ENCODE data around the gene PHF5A. TPM values are rescaled to one million over a fixed set of nuclear protein-coding genes. Genes with fewer than 3 reads are reported as not detected.
"Not testable (repeated sequence)": the region's sequence is repeated elsewhere in the genome, so short reads cannot be mapped to it uniquely, and the experiment has no call there.

The PHF5A gene
- total RNA-seq, 1 donor from 2014 or later = 29.0 TPM

GRCh38 chr22:41442240-41442792 lies 26.2 kb downstream of the PHF5A start:
- no peak for TF ChIP-seq CTCF (IDR thresholded peaks at IDR 0.05)
- no peak for DNase-seq (ENCODE audit: extremely low spot score, unreplicated experiment)
- Mint-ChIP-seq H3K9me3 (ENCODE audit: unreplicated experiment) (no peaks in the 10 kb centered on the region), H3K4me1 (ENCODE audit: unreplicated experiment) (peaks cover 30% of the 10 kb centered on the region), H3K27ac (ENCODE audit: unreplicated experiment) (no peak overlapping the region), H3K27me3 (ENCODE audit: unreplicated experiment) (no peaks in the 10 kb centered on the region), H3K36me3 (ENCODE audit: unreplicated experiment) (peaks cover 13% of the 10 kb centered on the region), H3K4me3 (ENCODE audit: unreplicated experiment) (no peak overlapping the region)

- H3K9me3 Mint-ChIP-seq (ENCODE audit: unreplicated experiment); DNase-seq (ENCODE audit: extremely low spot score, unreplicated experiment); H3K27me3 Mint-ChIP-seq (ENCODE audit: unreplicated experiment); H3K27ac Mint-ChIP-seq (ENCODE audit: unreplicated experiment); H3K4me3 Mint-ChIP-seq (ENCODE audit: unreplicated experiment): not testable (repeated sequence)
- peaks cover 29% of the 10 kb centered on the region for H3K36me3 Mint-ChIP-seq (ENCODE audit: unreplicated experiment)
- peaks cover 33% of the 10 kb centered on the region for H3K4me1 Mint-ChIP-seq (ENCODE audit: unreplicated experiment)
Measured at GRCh38 chr22:41440511-41440910, 28.0 kb downstream of the PHF5A start.

- DNase-seq (ENCODE audit: extremely low spot score, unreplicated experiment) = no peak
Measured at GRCh38 chr22:41437198-41437597, 31.3 kb downstream of the PHF5A start.

GRCh38 chr22:41436322-41437113 lies 32.0 kb downstream of the PHF5A start:
- Mint-ChIP-seq H3K4me3 (ENCODE audit: unreplicated experiment) (no peak overlapping the region), H3K36me3 (ENCODE audit: unreplicated experiment) (peaks cover 30% of the 10 kb centered on the region), H3K4me1 (ENCODE audit: unreplicated experiment) (peaks cover 13% of the 10 kb centered on the region), H3K27ac (ENCODE audit: unreplicated experiment) (no peak overlapping the region), H3K9me3 (ENCODE audit: unreplicated experiment) (no peaks in the 10 kb centered on the region), H3K27me3 (ENCODE audit: unreplicated experiment) (no peaks in the 10 kb centered on the region)
- no peak for DNase-seq (ENCODE audit: extremely low spot score, unreplicated experiment)
- no peak for TF ChIP-seq CTCF (IDR thresholded peaks at IDR 0.05)

More at GRCh38 chr22:41437198-41437597, 31.3 kb downstream of the PHF5A start:
- no peak for TF ChIP-seq CTCF (IDR thresholded peaks at IDR 0.05)
- Mint-ChIP-seq H3K27ac (ENCODE audit: unreplicated experiment) (no peak overlapping the region), H3K36me3 (ENCODE audit: unreplicated experiment) (peaks cover 29% of the 10 kb centered on the region), H3K4me1 (ENCODE audit: unreplicated experiment) (peaks cover 16% of the 10 kb centered on the region), H3K4me3 (ENCODE audit: unreplicated experiment) (no peak overlapping the region), H3K9me3 (ENCODE audit: unreplicated experiment) (no peaks in the 10 kb centered on the region), H3K27me3 (ENCODE audit: unreplicated experiment) (no peaks in the 10 kb centered on the region)

GRCh38 chr22:41435560-41435959 lies 32.9 kb downstream of the PHF5A start:
- Mint-ChIP-seq H3K36me3 (ENCODE audit: unreplicated experiment) (peaks cover 35% of the 10 kb centered on the region), H3K4me1 (ENCODE audit: unreplicated experiment) (peaks cover 14% of the 10 kb centered on the region), H3K9me3 (ENCODE audit: unreplicated experiment) (no peaks in the 10 kb centered on the region), H3K4me3 (ENCODE audit: unreplicated experiment) (no peak overlapping the region), H3K27ac (ENCODE audit: unreplicated experiment) (no peak overlapping the region), H3K27me3 (ENCODE audit: unreplicated experiment) (no peaks in the 10 kb centered on the region)
- no peak for TF ChIP-seq CTCF (IDR thresholded peaks at IDR 0.05)
- no peak for DNase-seq (ENCODE audit: extremely low spot score, unreplicated experiment)

- H3K27ac Mint-ChIP-seq (ENCODE audit: unreplicated experiment); DNase-seq (ENCODE audit: extremely low spot score, unreplicated experiment); H3K27me3 Mint-ChIP-seq (ENCODE audit: unreplicated experiment); H3K4me3 Mint-ChIP-seq (ENCODE audit: unreplicated experiment); H3K9me3 Mint-ChIP-seq (ENCODE audit: unreplicated experiment): not testable (repeated sequence)
- Mint-ChIP-seq H3K4me1 (ENCODE audit: unreplicated experiment) (peaks cover 12% of the 10 kb centered on the region), H3K36me3 (ENCODE audit: unreplicated experiment) (peaks cover 35% of the 10 kb centered on the region)
Measured at GRCh38 chr22:41434361-41435003, 34.0 kb downstream of the PHF5A start.

- H3K36me3 Mint-ChIP-seq (ENCODE audit: unreplicated experiment) = peaks cover 34% of the 10 kb centered on the region
- not testable (repeated sequence) for H3K4me3 Mint-ChIP-seq (ENCODE audit: unreplicated experiment)
Measured at GRCh38 chr22:41433480-41433879, 35.0 kb downstream of the PHF5A start.

More at GRCh38 chr22:41433480-41433879, 35.0 kb downstream of the PHF5A start:
- H3K4me1 Mint-ChIP-seq (ENCODE audit: unreplicated experiment); DNase-seq (ENCODE audit: extremely low spot score, unreplicated experiment); H3K9me3 Mint-ChIP-seq (ENCODE audit: unreplicated experiment); H3K27me3 Mint-ChIP-seq (ENCODE audit: unreplicated experiment); H3K27ac Mint-ChIP-seq (ENCODE audit: unreplicated experiment): not testable (repeated sequence)

All from osteocyte (in vitro differentiated cells).